Measurements from ENCODE around the gene ADGRG3. TPM values are rescaled to one million over a fixed set of nuclear protein-coding genes. Genes with fewer than 3 reads are reported as not detected.

Gene ADGRG3
- total RNA-seq, 1 donor from 2014 or later, result 0.36 TPM

DNA sequence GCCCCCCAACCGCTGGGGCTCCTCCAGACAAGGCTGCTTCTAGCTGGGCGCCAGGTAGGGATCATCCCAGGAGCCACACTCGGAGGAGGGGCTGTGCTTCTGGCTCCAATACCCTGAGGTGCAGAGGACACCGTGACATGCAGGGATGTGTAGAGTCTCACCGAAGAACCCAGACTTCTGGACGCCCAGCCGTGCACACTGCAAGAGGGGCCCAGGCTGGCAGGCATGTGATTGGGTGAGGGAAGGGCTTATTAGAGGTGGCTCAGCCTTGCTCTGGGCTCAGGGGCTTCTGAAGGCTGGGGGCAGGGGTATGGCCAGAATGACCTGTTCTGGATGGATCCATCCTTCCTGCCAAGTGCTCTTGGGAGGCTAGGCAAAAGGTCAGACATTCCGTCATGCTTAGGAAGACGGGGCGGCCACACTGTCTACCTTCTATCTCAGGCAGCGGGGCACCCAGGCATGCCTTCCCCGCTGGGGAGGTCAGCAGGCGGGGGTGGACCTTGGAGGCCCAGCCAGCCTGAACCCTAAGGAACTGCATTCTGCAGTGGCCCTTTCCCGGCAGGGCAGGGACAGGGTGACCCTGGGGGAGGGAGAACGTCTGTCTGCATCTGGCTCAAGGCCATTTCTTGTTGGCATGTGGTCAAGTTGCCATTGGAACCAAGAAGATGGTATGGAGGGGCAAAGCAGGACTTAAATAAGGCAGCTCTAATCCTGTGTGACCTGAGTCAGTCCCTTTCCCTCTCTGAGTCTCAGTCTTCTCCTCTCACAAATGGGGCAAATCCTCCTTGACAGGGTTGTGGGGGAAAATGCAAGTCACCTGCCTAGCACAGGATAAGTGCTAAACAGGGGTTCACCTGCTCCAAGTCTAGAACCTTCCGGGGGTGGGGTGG lies 45.5 kb upstream of the ADGRG3 start:
- intact Hi-C loops (cut with micrococcal nuclease), result no loop called here
- TF ChIP-seq, protein P1, sequence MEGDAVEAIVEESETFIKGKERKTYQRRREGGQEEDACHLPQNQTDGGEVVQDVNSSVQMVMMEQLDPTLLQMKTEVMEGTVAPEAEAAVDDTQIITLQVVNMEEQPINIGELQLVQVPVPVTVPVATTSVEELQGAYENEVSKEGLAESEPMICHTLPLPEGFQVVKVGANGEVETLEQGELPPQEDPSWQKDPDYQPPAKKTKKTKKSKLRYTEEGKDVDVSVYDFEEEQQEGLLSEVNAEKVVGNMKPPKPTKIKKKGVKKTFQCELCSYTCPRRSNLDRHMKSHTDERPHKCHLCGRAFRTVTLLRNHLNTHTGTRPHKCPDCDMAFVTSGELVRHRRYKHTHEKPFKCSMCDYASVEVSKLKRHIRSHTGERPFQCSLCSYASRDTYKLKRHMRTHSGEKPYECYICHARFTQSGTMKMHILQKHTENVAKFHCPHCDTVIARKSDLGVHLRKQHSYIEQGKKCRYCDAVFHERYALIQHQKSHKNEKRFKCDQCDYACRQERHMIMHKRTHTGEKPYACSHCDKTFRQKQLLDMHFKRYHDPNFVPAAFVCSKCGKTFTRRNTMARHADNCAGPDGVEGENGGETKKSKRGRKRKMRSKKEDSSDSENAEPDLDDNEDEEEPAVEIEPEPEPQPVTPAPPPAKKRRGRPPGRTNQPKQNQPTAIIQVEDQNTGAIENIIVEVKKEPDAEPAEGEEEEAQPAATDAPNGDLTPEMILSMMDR (IDR thresholded peaks at IDR 0.05; ENCODE audit: borderline replicate concordance), result no peak
- Histone ChIP-seq H3K4me3 (no peak overlapping the region), H3K27ac (replicated peaks) (no peak overlapping the region), H3K9me3 (replicated peaks) (no peaks in the 10 kb centered on the region), H3K36me3 (no peaks in the 10 kb centered on the region), H3K4me1 (peaks cover 26% of the 10 kb centered on the region), H3K27me3 (ENCODE audit: low read depth) (no peaks in the 10 kb centered on the region)
- DNase-seq, result no peak

DNA sequence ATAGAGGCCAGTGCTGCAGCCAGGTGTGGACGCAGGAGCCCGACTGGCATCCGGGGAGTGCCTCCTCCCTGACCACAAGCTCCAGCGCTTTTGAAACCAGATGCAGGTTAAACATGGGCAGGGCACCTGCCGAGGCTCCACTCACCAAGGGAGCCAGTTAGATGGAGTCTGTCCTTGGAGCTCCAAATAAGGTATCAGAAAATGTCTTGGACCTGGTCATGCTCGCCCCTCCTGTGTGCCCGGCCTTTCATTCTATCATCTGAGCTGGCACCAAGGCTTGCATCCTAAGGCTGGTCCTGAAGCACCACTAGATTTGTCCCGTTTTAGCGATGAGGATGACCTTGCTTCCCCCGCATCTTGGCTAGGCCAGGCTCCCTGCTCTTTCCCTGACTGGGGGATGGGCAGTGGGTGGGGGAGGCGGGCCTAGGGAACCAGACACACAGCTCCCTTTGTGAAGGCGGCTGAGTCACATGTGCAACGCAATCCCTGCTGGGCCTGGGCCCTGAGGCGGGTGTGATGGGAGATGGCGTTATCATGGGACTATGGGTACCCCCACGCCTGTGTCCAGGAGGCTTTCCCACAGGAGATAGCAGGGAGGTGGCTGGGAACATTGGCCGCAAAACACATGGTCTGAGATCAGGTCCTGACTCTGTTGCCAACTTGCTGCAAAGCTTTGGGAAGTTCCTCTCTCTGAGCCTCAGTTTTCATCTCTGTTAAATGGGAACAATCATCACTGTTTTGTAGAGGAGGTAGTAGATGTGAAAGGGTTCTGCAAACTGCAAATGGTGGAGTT lies 44.7 kb upstream of the ADGRG3 start:
- H3K27me3 ChIP-seq (ENCODE audit: low read depth), result peaks cover 8% of the 10 kb centered on the region
- H3K9me3 ChIP-seq (replicated peaks), result no peaks in the 10 kb centered on the region
- no peak overlapping the region for H3K4me3 ChIP-seq
- intact Hi-C loops (cut with micrococcal nuclease), result no loop called here
- no peaks in the 10 kb centered on the region for H3K36me3 ChIP-seq
- DNase-seq, result no peak
- H3K4me1 ChIP-seq, result peaks cover 34% of the 10 kb centered on the region
- TF ChIP-seq, protein P1 (IDR thresholded peaks at IDR 0.05; ENCODE audit: borderline replicate concordance), result no peak
- no peak overlapping the region for H3K27ac ChIP-seq (replicated peaks)

DNA sequence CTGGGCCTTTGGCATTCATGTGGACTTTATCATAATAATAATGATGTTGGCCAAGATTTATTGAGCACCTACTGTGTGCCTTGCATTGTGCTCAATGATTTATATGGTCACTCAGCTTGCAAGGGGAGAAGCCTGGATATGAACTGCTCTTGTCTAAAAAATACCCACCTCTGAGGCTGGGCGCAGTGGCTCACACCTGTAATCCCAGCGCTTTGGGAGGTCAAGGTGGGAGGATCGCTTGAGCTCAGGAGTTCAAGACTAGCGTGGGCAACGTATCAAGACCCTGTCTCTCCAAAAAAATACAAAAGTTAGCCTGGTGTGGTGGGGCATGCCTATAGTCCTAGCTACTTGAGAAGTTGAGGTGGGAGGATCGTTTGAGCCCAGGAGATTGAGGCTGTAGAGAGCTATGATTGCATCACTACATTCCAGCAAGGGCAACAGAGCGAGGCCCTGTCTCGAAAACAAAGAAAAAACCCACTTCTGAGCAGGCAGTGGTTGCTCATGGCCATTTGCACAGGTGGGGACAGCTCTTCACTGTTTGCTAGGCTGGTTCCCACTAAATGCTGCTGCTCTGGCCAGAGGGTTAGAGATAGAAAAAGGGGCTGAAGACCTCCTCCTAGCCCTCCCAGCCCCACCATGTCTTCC lies 43.9 kb upstream of the ADGRG3 start:
- H3K36me3 ChIP-seq, result no peaks in the 10 kb centered on the region
- H3K27ac ChIP-seq (replicated peaks), result no peak overlapping the region
- TF ChIP-seq, protein P1 (IDR thresholded peaks at IDR 0.05; ENCODE audit: borderline replicate concordance), result no peak
- peaks cover 37% of the 10 kb centered on the region for H3K4me1 ChIP-seq
- no peaks in the 10 kb centered on the region for H3K9me3 ChIP-seq (replicated peaks)
- DNase-seq, result no peak
- peaks cover 12% of the 10 kb centered on the region for H3K27me3 ChIP-seq (ENCODE audit: low read depth)
- H3K4me3 ChIP-seq, result no peak overlapping the region
- intact Hi-C loops (cut with micrococcal nuclease), result no loop called here

DNA sequence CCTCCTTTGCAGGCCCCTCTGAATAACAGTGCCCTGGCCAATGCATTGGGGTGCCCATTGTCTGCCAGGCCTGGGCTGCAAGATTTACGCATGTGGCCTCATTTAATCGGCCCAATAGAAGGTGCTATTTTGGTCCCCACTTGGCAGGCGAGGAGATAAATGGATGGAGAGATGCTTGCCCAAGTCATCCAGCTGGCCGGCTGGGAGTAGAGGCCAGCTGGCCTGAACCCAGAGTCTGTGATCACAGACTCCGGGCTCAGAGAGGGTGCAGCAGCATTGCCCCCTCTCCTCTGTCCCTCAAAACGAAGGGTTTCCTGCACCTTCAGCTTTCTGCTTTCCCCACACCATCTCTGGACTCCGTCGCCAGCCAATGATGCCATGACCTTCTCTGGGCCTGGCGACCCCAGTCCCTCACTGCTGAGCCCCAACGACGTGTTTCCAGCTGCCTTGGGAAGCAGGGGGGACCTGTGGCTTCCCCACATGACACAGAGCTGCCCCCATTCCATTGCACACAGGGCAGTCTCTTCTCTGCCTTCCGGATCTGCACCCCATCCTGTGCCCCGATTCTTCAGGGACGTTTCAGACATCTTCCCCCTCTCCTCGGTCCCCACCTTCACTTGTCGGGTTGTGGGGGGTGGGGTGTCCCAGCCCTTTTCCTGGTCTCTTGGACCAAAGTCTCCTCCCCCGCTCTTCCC lies 43.2 kb upstream of the ADGRG3 start:
- H3K27ac ChIP-seq (replicated peaks), result no peak overlapping the region
- TF ChIP-seq, protein P1 (IDR thresholded peaks at IDR 0.05; ENCODE audit: borderline replicate concordance), result no peak
- no peaks in the 10 kb centered on the region for H3K9me3 ChIP-seq (replicated peaks)
- no peak overlapping the region for H3K4me3 ChIP-seq
- peaks cover 15% of the 10 kb centered on the region for H3K27me3 ChIP-seq (ENCODE audit: low read depth)
- DNase-seq, result no peak
- no peaks in the 10 kb centered on the region for H3K36me3 ChIP-seq
- H3K4me1 ChIP-seq, result peaks cover 44% of the 10 kb centered on the region
- intact Hi-C loops (cut with micrococcal nuclease), result no loop called here

All from left ventricle myocardium inferior (tissue), 1 donor.